HG02610 (cell line): ENCODE data around the gene RPRD1B.

ENCODE experiments used
- ATAC-seq: cut with Tn5 transposase; IDR thresholded peaks from one replicate; pipeline ENCODE4 v1.9.1; 2021; ENCODE audit warnings: mild to moderate bottlenecking, moderate library complexity; ENCODE audit not compliant: unreplicated experiment

Gene RPRD1B

GRCh38 chr20:38116409-38117165 is 83.0 kb downstream of the RPRD1B start:
- ATAC-seq: no peak

GRCh38 chr20:38117205-38117604 is 83.7 kb downstream of the RPRD1B start:
- no peak for ATAC-seq

- no peak for ATAC-seq
Measured at GRCh38 chr20:38117635-38118034, 84.1 kb downstream of the RPRD1B start.

- ATAC-seq: no peak
Measured at GRCh38 chr20:38119446-38119845, 85.9 kb downstream of the RPRD1B start.

GRCh38 chr20:38120625-38120988 is 87.1 kb downstream of the RPRD1B start:
- no peak for ATAC-seq

DNA sequence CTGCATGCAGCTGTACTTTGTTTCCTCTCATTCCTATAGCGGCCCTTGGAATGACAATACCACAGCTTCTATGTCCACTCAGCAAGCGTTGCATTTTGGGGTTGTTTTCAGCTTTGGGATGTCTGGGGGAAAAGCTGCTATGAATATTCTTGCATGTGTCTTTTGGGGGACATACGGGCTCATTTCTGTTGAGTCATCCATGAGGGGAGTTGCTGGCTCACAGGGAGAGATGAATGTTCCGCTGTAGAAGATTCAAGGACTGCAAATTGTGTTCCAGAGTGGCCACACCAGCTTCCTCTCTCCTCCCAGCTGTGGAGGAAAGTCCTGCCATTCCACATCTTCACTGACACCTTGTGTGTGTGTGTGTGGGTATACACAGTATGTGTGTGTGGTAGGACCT is 88.2 kb downstream of the RPRD1B start:
- ATAC-seq: no peak

DNA sequence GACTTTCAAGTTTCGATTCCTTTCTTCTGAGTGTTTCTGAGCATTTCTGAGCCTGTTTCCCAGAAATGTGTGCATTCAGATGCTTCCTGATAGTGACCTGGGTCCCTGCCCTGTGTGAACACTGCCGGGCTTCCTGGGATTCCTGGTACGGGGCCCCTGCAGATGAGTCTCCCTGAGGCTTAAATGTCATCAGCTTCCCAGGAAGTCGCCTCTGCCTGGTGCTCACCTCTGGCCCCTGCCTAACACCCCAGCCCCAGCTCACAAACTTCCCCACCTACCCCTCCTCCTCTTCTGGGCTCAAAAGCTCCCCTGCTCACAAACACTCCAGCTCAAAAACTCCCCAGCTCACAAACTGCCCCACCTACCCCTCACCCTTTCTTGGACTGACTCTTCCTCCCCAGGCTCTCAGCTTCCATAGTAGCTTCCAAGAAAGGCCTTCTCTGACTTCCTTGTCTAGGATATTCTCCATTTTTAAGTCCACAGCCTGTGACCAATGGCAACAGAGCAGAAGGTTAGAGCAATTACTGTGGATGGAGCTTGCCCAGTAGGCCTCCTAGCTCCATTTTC is 89.6 kb downstream of the RPRD1B start:
- ATAC-seq: no peak

DNA sequence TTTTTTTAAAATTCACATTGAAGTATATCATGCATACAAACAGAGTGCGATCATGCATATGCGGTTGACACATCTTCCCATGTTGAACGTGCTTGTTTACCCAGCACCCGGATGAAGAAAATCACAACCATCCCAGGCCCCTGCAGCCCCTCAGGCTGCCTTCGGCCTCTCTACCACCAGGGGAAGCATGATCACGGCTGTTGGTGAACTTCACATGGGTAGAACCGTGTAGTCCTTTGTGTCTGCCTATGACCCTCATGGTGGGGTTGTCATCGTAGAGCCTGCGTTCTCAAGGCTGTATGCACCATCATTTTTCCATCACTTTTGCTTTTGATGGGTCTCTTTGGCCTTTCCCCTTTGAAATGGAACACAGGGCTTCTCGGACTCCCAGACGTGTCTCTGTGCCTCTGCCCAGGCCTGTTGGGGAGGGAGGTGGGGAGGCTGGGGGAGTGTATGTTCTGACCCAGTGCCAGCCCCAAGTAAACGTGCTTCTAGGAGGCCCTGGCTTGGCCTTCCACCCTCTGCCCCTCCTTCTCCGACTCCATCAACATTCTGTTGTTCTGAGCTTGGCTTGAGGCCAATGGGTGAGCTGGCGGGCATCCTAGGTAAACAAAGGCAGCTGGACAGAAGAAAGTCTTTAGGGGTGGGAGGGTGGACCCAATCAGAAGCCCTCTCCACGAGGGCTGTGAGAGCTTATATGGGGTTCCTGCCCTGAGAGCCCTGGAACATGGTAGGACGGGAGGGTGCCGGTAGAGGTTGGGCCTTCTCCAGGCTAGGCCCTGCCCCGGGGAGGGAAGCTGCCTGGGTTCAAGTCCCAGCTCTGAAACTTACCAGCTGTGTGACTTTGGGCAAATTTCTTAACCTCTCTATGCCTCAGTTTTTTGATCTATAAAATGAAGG is 91.9 kb downstream of the RPRD1B start:
- no peak for ATAC-seq

GRCh38 chr20:38126146-38126921 is 92.8 kb downstream of the RPRD1B start:
- no peak for ATAC-seq

- ATAC-seq: no peak
Measured at GRCh38 chr20:38126932-38127621, 93.5 kb downstream of the RPRD1B start.

DNA sequence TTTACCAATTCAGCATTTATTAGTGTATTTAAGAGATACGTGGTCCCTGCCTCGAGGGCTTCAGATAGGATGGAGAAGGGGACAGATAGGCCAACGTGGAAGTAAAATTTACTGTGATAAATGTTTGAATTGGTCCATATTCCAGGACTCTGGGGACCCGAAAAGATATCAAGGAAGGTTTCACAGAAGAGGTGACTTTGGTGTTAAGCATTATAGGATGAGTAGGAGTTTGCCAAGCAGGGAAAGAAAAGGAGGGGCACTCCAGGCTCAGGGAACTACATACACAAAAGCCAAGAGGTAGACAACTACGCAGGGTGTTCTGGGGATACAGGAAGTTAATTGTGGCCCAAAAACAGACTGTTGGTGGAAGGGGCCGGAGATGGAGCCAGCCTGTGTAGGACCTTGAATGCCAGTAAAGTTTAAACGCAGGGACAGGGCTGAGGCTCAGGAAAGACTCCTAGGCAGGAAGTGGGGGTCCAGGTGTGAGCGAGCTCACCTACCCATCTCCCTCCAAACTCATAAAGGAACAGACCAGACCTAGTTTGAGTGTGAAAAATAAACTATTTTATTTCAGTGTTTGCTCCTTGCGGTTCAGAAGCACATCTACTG is 94.5 kb downstream of the RPRD1B start:
- ATAC-seq: no peak

DNA sequence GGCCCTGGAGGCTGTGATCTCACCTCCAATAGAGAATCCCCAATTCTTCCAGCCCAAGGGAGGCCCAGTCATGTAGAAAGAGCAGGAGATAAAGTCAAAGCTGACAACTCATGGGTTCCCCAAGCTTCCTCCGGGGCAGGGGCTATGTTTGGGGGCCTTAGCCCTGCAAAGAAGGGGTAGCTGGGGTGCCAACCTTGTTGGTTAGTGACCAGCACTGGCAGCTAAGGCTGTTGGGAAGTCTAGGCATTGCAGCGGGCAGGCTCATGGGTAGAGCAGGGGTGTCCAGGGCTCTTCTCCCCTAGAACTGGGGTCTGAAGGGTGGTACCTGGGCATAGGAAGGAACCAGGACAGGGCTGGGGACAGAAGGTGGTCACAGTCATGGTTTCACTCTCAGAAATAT is 95.1 kb downstream of the RPRD1B start:
- ATAC-seq: no peak

GRCh38 chr20:38129248-38129865 is 95.8 kb downstream of the RPRD1B start:
- ATAC-seq: no peak

GRCh38 chr20:38129893-38130609 is 96.5 kb downstream of the RPRD1B start:
- ATAC-seq: no peak

GRCh38 chr20:38130687-38131587 is 97.4 kb downstream of the RPRD1B start:
- ATAC-seq: no peak

- no peak for ATAC-seq
Measured at GRCh38 chr20:38131588-38132121, 98.1 kb downstream of the RPRD1B start.

GRCh38 chr20:38132156-38132909 is 98.8 kb downstream of the RPRD1B start:
- no peak for ATAC-seq
